GM12892 (cell line): ENCODE measurements around the gene YWHAE.

ENCODE experiments used
- POLR2A ChIP-seq: IDR thresholded peaks from 2 replicates; pipeline ENCODE4 v1.6.1; 2011; ENCODE audit warnings: low read depth, low read length, control low read depth
- POLR2AphosphoS5 ChIP-seq: IDR thresholded peaks from 2 replicates; pipeline ENCODE4 v1.6.1; 2011; ENCODE audit warnings: low read depth, low read length, control low read depth

DNA sequence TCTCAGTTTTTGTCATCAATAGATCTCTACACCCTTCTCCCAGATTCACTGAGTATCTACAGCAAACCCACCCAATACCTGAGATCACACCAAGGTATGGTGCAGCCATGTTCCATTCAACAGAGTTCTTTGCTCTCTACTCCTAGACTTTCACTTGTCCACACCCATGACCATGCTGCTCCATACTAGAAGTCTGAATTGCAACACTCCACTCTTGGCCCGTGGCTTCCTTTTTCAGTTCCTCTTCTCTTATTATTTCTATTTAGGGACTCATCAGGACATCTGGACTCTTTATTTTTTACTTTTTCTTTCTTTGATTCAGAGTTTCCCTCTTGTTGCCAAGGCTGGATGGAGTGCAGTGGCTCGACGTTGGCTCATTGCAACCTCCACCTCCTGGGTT is 37.1 kb downstream of the YWHAE start:
- TF ChIP-seq POLR2A (no peak), POLR2AphosphoS5 (no peak)
